WI38 (cell line): ENCODE measurements around the gene PF4V1.

Source experiments
- H3K4me3 ChIP-seq: 2 replicates; pipeline ENCODE4 v1.5.1; 2011; ENCODE audit warnings: low read depth, mild to moderate bottlenecking, control low read depth, low read length
- CTCF ChIP-seq: IDR thresholded peaks from 2 replicates; pipeline ENCODE4 v1.5.1; 2012; ENCODE audit warnings: low read depth, mild to moderate bottlenecking, control low read depth, low read length

The PF4V1 gene

GRCh38 chr4:73864365-73864764 lies 11.3 kb downstream of the PF4V1 start:
- no peak for TF ChIP-seq CTCF
- H3K4me3 ChIP-seq: no peak overlapping the region

GRCh38 chr4:73864961-73865360 lies 11.9 kb downstream of the PF4V1 start:
- no peak overlapping the region for H3K4me3 ChIP-seq
- TF ChIP-seq CTCF: no peak

GRCh38 chr4:73865431-73866096 lies 12.5 kb downstream of the PF4V1 start:
- H3K4me3 ChIP-seq: no peak overlapping the region
- no peak for TF ChIP-seq CTCF

GRCh38 chr4:73866246-73866645 lies 13.2 kb downstream of the PF4V1 start:
- TF ChIP-seq CTCF: no peak
- H3K4me3 ChIP-seq: no peak overlapping the region

- TF ChIP-seq CTCF: no peak
- H3K4me3 ChIP-seq: no peak overlapping the region
Observed at GRCh38 chr4:73867783-73868182, 14.7 kb downstream of the PF4V1 start.

- peak overlapping the region; percentile 47 for H3K4me3 ChIP-seq
- no peak for TF ChIP-seq CTCF
Observed at GRCh38 chr4:73868206-73869129, 15.4 kb downstream of the PF4V1 start.
